Amniotic epithelial cell (primary cell): ENCODE data around the gene BICDL2.
A peak's percentile ranks its signal among the peaks of the same experiment; 100 is the strongest.
"Not testable (repeated sequence)": the region's sequence is repeated elsewhere in the genome, so short reads cannot be mapped to it uniquely, and the experiment has no call there.

ENCODE experiments used
- DNase-seq: peaks from one replicate; pipeline ENCODE4 v3.0.0-alpha.2; 2010; ENCODE audit warnings: low read depth

BICDL2 gene

DNA sequence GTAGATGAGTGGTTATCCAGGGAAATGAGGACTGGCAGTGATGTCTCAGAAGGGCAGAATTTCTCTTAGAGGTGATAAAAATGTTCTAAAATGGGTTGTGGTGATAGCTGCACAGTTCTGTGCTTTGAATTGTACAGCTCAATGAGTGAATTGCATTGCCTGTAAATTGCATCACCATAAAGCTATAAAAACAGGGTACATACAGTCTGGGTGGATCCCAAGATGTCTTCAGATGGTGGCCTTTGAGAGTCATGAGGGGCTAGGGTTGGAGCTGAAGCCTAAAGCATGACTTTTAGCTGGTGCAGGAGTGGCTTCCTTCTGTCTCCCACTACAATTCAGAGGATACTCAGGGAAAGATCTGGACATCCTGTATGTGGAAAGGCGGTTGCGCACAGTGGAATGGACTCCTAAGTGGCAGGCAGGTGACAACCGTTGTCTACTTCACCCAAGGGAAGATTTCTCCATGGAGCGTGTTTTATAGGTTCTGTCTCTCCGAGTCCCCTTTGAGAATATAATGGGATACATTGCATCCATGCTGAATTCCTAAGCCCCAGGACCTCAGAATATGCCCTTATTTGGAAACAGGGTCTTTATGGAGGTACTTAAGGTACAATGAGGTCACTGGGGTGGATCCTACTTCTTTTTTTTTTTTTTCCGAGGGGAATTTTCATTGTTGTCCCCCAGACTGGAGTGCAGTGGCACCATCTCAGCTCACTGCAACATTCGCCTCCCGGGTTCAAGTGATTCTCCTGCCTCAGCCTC, 27.1 kb upstream of the BICDL2 start:
- DNase-seq: no peak

- DNase-seq: no peak
Observed at GRCh38 chr16:3062553-3062952, 25.8 kb upstream of the BICDL2 start.

DNA sequence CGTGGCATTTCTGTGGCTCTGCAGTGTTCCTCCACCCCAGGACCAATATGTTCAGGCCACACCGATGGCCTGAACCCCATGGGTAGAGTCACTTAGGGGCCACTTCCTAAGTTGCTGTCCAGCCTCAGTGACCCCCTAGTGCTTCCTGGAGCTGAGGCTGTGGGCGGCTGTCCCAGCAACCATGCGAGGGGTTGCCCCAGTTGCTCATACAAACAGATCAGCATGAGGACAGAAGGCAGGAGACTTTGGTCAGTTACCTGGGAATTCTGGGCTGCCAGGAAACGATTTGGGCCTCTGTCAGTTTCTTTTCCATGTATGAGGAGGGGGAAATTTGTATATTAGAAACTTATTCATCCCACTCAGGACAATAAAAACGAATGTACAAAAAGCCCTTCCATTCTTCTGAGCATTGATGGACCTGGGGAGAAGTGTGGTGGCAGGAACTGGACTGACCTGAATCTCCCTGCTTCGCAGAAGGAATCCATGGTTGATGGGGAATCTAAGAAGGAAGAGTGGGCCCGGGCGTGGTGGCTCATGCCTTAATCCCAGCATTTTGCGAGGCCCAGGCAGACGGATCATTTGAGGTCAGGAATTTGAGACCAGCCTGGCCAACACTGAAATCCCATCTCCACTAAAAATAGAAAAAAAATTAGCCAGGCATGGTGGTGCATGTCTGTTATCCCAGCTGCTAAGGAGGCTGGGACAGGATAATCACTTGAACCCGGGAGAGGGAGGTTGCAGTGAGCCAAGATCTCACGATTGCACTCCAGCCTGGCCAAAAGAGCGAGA, 23.8 kb upstream of the BICDL2 start:
- DNase-seq: no peak

DNA sequence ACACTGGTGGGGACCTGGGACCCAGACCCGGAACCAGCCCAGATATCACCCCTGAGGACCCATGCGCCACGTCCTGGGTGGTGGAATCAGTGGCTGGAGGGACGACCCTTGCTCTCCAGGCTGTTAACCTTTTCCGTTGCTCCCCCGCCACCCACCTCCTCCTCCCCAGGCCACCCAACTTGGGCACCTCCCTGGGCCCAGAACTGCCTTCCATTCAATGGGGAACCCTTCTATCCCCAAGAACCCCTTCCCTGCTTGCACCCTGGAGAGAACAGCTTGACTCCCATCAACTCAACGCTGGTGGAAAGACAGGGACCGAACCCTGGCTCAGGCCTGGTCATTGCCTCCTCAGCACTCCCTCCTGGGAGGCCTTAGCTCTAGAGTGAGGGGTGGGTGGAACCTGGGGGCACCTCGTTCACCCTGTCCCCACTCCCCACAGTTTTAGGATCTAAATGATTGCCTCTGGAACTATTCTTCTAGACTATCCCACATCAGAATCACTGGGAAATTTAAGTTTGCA, 23.0 kb upstream of the BICDL2 start:
- no peak for DNase-seq

DNA sequence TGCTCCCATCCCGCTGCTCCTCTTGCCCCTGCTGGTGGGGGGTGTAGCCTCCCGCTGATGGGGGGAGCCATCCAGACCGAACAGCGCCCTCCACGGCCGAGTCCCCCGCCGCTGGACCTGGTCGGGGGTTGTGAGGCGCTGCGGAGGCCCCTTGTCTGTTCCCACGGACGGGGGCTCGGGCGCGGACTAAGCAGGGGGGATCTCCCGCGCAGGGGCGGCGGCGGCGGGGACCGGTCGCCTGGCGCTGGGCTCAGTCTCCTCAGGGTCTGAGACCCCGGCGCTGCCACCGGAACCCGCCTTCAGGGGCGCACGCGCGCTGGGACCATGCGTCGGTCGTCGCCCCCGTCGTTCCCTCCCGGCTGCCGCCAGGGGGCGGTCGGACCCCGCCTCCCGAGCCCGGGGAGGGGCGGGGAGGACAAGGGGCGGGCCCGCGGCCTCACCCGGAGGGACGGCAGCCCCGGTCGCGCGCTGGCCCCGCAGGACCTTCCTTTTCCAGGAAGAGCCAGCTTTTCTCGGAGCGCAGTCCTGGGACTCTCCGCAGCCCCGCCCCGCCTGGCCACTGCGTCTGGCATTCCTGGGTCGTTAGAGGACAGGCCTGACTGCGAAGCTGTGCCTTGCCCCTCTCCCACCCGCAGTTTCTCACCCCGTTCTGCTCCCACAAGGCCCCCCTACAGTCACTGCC, 22.4 kb upstream of the BICDL2 start:
- DNase-seq: peak; percentile 57

- peak; percentile 11 for DNase-seq
Observed at GRCh38 chr16:3058139-3059030, 21.6 kb upstream of the BICDL2 start.

GRCh38 chr16:3057181-3058138, 20.7 kb upstream of the BICDL2 start:
- DNase-seq: no peak

GRCh38 chr16:3056336-3057180, 19.8 kb upstream of the BICDL2 start:
- DNase-seq: no peak

- DNase-seq: not testable (repeated sequence)
Observed at GRCh38 chr16:3055734-3056115, 19.0 kb upstream of the BICDL2 start.

DNA sequence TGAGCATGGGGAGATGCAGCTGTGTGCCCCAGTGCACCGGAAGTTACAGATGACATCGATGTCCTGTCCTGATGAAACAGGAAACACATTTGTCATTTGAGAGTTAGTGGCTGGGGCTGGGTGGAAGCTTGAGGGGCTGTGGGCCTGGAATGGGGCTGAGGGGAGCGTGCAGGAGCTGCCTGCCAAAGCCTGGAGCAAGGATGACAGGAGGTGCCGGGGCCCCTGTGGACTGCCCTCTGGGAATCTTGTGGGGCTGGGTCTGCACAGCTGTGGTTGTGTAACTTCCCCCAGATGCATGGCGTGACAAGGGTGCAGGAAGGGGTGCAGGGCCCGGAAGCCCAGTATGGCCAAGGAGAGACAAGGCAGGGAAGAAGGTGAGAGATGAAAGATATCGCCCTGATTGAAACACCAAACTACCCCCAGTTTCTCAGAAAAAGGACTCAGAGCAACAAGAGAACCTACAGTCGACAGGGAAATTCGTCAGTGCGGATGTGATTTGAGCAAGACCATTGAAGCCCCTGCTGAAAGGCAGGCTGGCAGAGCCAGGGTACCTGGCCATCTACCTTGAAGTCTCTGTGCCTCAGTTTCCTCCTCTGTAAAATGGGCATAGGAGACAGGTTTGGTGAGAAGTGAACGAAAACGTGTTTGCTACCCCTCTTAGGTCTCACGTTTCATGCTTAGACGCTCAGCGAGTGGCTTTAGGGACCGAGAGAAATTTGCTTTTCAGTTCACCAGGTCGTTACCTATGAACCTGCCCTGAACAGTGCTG, 18.4 kb upstream of the BICDL2 start:
- no peak for DNase-seq

GRCh38 chr16:3053330-3053710, 16.6 kb upstream of the BICDL2 start:
- not testable (repeated sequence) for DNase-seq

DNA sequence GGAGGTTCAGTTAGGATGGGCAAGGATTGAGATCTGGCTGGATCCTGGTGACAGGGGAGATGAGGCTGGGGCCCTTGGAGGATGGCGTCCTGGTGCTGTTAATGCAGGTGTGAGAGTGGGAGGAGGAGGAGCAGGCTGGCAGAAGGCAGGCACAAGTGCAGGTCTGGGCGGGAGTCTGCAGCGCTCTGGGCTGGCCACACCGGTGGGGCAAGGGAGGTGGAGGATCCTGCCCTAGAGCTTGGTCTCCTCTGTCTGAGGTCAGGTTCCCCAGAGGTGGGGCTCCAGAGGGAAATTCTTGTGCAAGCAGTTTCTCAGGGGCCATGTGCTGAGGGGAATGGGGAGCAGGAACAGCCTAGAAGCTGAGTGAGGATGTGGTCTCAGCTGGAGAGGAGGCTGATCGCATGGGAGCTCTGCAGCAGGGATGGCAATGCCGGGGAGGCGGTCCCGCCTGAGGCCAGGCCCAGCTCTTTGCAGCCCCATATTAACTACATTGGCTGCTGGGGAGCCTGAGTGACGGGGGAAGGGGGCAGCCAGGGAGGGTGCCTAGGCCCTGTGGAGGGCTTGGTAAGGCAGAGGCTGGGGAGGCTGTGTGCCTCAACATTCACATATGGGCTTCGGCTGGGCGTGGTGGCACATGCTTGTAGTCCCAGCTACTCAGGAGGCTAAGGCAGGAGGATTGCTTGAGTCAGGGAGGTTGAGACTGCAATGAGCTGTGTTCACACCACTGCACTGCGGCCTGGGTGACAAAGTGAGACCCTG, 16.0 kb upstream of the BICDL2 start:
- not testable (repeated sequence) for DNase-seq

DNA sequence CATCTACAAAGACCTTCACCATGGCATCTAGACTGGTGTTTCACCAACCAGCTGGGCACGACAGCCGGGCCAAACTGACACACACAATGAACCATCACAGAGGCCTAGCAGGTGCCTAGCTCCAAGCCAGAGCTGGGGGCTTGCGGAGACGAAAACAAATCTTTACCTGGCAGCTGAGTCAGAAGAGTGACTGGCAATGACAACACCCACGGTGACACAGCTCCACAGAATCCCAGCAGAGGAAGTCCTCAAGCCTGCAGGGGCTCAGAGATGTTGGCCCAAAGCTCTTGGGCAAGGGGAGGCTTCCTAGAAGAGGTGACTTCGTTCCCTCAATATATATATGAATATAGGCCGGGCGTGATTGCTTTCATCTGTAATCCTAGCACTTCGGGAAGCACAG, 14.8 kb upstream of the BICDL2 start:
- no peak for DNase-seq

DNA sequence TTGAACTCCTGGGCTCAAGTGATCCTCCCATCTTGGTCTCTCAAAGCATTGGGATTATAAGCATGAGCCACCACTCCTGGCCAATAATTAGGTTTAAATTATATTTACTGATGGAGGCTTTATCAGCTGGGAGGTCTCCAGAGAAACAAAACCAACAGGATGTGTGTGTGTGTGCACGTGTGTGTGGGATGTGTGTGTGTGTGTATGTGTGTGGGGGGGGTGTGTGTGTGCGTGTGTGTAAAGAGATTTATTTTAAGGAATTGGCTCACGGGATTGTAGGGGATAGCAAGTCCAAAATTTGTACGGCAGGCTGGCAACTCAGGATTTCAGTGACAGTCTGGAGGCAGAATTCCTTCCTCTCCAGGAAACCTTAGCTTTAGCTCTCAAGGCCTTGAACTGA, 14.3 kb upstream of the BICDL2 start:
- no peak for DNase-seq

DNA sequence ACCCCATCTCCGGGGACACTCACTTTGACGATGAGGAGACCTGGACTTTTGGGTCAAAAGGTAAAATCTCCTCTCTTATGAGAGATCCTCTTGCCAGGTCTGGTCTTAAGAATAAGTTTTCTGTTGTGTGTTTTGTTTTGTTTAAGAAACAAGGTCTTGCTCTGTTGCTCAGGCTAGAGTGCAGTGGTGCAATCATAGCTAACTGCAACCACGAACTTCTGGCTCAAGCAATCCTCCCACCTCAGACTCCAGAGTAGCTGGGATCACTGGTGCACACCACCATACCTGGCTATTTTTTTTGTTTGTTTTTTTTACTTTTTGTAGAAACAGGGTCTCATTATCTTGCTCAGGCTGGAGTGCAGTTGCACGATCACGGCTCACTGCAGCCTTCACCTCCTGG, 13.7 kb upstream of the BICDL2 start:
- peak; percentile 24 for DNase-seq

- no peak for DNase-seq
Observed at GRCh38 chr16:3049921-3050481, 13.3 kb upstream of the BICDL2 start.

GRCh38 chr16:3047387-3047720, 10.6 kb upstream of the BICDL2 start:
- DNase-seq: no peak
